ENCODE results near the gene FBXO47.

DNA sequence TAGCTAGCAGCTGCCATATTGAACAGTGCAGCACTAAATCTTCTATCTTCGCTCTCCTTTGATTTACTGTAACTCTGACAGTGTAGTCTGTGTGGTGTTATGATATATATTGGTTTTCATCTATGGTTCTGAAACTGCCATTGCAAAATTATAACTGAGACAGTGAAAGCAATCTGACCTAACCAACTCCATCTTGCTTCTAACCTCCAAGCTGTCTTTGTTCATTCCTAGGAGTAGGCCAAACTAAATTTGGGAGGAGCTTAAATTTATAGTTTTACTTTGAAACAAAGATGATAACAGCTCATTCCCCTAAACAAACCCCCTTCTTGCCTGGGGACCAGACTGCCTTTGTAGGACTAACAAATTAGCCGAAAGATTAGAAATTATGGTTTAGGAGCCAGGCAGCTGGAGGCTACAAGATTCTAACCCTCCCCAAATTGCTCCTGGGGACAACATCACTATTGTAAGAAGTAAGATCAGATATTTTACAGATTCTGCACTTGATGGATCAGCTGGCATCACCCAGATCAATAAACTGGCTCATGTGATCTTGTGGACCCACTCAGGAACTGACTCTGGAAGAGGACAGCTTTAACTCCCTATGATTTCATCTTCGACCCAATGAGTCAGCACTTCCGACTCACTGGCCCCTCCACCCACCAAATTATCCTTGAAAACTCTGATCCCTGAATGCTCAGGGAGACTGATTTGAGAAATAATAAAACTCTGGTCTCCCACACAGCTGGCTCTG is 47.0 kb upstream of the FBXO47 start:
- TF ChIP-seq, protein P1, sequence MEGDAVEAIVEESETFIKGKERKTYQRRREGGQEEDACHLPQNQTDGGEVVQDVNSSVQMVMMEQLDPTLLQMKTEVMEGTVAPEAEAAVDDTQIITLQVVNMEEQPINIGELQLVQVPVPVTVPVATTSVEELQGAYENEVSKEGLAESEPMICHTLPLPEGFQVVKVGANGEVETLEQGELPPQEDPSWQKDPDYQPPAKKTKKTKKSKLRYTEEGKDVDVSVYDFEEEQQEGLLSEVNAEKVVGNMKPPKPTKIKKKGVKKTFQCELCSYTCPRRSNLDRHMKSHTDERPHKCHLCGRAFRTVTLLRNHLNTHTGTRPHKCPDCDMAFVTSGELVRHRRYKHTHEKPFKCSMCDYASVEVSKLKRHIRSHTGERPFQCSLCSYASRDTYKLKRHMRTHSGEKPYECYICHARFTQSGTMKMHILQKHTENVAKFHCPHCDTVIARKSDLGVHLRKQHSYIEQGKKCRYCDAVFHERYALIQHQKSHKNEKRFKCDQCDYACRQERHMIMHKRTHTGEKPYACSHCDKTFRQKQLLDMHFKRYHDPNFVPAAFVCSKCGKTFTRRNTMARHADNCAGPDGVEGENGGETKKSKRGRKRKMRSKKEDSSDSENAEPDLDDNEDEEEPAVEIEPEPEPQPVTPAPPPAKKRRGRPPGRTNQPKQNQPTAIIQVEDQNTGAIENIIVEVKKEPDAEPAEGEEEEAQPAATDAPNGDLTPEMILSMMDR (IDR thresholded peaks at IDR 0.05) = no peak
- no peak for TF ChIP-seq POLR2A (IDR thresholded peaks at IDR 0.05)

All from adrenal gland (tissue), 5 donors.